GM18858 (cell line): ENCODE results near the gene STPG4.
"Not testable (repeated sequence)": the region's sequence is repeated elsewhere in the genome, so short reads cannot be mapped to it uniquely, and the experiment has no call there.

Experiments
- ATAC-seq: cut with Tn5 transposase; IDR thresholded peaks from one replicate; pipeline ENCODE4 v1.9.1; 2021; ENCODE audit not compliant: unreplicated experiment

The STPG4 gene, protein sequence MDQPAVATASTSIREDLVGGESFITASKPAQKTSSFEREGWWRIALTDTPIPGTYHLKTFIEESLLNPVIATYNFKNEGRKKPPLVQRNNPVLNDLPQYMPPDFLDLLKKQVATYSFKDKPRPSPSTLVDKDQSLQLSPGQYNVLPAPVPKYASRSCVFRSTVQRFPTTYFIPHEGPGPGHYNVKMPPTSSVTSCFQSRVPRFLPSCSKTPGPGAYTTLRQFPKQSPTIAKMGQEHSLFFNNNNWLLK

DNA sequence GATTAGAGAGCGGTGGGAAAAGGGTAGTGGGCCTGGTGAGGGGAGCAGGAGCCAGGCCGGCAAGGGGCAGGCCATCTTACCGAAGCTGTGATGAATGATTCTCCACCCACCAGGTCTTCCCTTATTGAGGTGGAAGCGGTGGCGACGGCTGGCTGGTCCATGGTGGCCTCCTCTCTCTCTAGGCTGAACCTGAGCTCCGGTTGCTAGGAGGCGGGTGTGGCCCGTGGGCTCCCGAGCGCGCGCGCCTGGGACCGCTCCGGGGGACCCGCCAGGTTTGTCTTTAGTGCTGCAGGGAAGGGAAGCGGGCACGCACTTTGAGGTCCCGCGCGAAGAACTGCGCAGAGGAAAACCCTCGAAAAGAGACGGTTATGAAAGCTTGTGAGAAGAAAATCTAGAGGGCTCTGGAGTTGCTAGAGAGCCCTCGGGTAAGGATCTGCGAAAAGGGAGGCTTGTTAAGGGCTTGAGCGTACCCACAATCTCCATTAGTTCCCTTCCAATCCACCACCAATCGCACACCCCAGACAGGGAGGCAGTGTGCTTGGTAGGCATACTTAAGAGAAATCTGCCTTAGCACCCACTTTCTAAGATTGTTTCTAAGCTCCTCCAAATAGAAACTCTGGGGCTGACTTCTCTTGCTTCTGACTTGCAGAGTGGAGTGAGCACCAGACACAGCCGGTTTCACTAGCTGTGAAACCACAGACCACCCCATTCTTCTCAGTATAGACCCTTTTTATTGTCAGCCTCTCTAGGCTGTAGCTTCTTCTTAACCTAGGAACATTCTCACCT, at the start of gene STPG4:
TSS of gene STPG4 (minus strand) at position 218 of the 786 bp plus-strand sequence. CDS start at position 161, 57 bp downstream.
- ATAC-seq = no peak

DNA sequence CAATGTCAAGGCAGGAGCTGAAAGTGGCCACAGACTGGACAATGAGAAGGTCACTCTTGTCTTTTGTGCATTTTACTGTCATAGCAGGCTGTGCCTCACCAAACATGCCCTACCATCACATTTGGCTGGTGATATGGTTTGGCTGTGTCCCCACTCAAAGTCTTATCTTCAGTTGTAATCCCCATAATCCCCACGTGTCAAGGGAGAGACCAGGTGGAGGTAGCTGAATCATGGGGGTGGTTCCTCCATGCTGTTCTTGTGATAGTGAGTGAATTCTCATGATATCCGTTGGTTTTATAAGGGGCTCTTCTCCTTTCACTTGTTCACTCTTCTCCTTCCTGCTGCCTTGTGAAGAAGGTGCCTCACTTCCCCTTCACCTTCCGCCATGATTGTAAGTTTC, 49.6 kb upstream of the STPG4 start:
- no peak for ATAC-seq

- ATAC-seq = no peak
Observed at GRCh38 chr2:47203995-47204394, 48.9 kb upstream of the STPG4 start.

- no peak for ATAC-seq
Observed at GRCh38 chr2:47201224-47201623, 46.1 kb upstream of the STPG4 start.

DNA sequence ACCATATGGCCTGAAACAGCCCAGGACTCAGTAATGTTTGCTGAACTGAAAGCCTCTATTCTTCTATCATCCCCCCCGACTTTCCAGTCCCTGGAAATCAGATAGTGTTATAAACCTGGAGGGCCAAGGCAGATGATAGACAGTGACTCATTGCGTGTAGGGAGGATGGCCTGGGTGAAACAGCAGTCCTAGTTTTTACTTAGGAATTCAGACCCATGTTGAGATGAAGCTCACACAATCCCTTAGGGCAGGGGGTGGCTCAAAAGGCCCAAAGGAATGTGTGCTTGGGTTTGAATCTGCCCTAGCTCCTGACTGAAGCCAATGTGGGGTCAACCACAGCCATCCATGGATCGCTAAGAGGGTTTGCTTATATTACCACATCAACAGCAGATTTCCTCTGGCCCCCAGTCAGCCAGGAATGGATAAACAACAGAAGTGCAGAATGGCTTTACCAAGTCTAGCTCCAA, 43.9 kb upstream of the STPG4 start:
- no peak for ATAC-seq

DNA sequence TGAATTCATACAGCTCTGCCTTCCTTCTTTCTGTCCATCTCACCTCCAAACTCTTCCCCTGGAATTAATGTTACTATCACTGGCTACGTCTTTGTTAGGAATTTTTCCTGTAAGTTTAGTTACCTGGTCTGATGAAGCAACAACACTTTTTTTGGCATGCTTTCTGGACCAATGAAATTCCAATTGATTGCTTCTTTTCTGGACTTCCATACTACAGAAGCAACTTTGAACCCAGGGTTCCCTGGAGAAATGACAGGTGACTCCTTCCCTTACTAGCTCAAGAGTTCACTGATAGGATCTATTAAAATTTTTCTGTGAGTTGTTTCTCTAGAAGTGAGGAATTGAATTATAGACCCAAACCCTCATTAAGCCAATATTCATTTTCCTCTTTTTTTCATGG, 41.4 kb upstream of the STPG4 start:
- ATAC-seq = no peak

GRCh38 chr2:47196046-47196445, 40.9 kb upstream of the STPG4 start:
- ATAC-seq = no peak

DNA sequence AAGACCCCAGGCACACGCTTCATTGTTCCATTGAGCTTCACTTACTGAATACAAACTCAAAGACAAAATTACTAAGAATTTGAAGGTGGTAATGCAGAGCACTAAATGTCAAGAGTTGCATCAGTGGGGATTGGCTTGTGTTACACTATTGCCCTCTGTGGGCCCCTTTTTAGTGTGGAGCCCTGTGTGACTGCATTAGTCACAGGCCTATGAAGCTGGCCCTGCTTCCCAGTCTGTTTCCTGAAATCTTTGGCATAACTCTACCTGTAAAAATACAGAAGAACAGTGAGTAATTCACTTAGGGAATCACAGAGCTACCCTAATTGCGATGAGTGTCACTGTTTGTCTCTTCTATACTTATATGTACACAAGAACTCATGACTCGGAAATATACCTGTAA, 40.0 kb upstream of the STPG4 start:
- ATAC-seq = no peak

DNA sequence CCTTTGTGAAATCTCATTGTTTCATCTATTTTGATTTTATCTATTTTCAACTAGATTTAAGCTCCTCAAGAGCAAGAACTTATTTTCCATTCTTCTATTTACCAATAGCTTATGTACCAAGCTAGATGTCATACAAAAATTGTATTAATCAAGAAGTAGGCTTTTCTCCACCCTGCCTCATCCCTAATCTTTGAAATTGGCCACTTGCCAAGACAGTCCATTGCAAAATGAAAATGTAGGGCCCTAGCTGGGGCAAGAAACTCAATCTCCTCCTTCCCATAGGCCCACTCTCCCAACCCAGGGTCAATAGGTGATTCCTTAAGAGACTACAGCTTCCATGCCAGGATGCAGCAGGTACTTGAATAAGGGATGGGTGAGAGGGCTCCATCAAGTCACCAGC, 39.3 kb upstream of the STPG4 start:
- ATAC-seq = no peak

GRCh38 chr2:47193607-47194006, 38.5 kb upstream of the STPG4 start:
- no peak for ATAC-seq

DNA sequence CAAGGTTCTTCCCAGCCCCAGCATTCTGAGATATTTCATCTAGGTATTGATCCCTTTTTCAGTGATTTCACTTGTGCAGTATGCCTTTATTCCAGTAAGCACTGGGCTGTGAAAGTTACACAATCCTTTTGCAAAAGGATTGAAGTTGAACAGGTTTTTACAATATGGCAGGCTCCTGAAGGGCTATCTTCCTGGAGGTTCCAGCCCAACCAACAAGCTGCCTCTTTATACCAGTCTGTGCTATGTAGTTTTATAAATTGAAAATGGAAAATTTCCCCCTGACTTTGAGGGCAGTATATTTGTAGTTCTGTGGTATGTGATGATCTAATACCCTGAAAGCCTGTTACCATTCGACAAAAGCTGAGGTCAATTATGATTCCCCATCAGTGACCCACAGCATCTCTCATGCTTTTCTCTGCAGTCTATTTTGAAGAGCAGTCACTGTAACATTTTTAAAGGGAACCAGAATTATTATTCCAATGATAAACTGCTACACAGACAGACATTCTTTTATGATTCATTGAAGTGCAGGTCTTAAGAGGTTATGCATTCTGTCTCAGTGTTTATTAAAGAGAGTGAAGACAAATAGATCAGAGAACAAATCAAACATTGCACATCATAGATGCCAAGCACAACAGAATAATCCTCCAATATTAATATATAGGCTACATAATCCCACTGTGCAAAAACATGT, 35.2 kb upstream of the STPG4 start:
- ATAC-seq = no peak

GRCh38 chr2:47189635-47190034, 34.5 kb upstream of the STPG4 start:
- no peak for ATAC-seq

DNA sequence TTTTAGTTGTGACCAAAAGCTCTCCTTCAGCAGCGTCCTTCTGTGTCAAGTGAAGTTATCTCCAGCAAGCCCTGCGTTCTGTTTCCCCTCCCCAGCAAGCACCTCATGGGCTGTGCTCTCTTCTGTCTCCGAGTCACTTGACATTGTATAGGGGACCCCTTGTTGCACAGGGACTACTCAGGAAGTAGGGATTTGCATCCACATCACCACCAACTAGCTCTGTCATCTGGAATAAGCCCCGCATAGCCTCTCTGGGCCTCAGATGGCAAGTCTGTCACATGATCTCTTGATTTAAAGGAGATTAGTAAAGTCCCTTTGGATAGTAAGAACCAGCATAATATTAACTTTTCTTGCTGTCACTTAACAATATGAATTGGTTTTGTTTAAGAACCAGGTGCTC, 32.0 kb upstream of the STPG4 start:
- no peak for ATAC-seq

GRCh38 chr2:47186351-47186750, 31.2 kb upstream of the STPG4 start:
- no peak for ATAC-seq

DNA sequence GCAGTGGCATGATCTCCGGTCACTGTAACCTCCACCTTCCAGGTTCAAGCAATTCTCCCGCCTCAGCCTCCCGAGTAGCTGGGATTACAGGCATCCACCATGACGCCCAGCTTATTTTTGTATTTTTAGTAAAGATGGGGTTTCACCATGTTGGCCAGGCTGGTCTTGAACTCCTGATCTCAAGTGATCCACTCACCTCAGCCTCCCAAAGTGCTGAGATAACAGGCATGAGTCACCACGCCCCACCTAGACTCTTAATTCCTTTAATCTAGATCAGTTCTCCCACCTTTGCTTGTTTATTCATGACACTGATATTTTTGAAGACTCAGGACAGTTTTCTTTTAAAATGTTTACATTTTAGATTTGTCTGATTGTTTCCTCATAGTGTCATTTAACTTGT, 30.0 kb upstream of the STPG4 start:
- not testable (repeated sequence) for ATAC-seq

DNA sequence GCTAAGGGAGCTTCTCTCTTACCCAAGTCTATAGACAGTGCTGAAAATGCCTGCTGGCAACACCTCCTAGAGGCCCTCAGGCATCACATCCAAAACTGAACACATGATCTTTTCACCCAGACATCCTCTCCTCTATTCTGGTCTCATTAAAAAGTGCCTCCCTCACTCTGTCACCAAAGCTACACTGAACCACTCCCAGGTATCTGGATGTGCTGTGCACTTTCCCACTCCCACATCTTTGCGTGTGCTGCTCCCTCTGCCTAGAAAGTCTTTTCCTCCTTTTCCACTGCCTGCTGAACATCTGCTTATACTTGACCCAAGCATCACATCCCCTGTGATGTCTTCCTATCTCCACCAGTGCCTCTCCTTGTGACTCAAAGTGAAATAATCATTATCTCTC, 26.1 kb upstream of the STPG4 start:
- ATAC-seq = no peak

DNA sequence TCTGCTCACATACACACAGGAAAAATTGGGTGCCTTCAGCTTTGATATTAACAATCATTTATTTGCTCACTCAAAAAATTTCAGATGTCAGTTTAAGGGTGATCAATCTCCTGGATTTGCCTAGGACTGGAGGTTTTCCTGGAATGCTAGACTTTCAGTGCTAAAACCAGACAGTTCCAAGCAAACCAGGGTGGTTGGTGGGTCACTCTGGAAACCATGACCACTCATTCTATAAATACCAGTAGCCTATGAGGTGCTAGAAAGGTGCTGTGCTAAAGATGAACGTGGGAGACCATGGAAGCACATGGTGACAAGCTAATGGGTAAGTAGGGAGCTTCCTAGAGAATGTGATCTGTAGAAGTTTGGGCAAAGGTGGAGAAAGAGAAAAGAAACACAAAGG, 25.4 kb upstream of the STPG4 start:
- no peak for ATAC-seq

DNA sequence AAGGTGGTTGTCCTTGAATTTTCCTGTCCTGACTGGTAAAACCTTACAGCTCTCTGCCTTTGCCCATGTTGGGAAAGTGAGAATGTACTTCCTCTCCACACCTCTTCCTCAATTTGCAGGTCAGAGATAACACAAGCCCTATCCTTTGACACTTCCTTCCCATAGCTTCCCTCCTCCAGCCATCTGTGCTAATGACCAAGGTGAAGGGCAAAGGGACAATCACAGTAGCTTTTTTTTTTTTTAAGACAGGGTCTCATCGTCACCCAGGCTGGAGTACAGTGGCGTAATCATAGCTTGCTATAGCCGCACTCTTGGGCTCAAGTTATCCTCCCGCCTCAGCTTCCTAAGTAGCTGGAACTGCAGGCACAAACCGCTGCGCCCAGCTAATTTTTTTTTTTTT, 24.3 kb upstream of the STPG4 start:
- no peak for ATAC-seq

GRCh38 chr2:47178341-47178740, 23.2 kb upstream of the STPG4 start:
- ATAC-seq = no peak

DNA sequence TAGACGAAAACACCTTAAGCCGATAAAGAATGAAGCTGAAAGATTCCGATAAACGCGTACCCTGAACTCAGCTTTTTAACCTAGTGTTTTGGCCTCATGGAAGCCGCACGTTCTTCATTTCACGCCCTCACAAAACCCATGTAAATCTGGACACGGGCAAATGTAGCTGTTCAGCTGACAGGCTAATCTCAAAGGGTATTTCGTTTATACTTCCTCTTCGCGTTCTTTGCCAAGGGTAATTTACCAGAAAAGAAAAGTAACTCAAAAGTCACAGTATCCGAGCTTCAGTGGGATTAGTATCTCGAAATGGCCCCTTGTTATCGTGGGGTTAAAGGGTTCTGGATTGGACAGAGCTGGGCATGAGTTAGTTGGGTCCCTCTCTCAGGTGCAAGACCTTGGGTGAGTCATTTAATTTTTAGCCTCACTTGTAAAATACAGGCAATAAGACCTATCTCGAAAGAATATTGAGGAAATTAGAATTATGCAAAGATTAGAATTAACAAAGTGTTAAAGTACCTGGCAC, 22.0 kb upstream of the STPG4 start:
- no peak for ATAC-seq

DNA sequence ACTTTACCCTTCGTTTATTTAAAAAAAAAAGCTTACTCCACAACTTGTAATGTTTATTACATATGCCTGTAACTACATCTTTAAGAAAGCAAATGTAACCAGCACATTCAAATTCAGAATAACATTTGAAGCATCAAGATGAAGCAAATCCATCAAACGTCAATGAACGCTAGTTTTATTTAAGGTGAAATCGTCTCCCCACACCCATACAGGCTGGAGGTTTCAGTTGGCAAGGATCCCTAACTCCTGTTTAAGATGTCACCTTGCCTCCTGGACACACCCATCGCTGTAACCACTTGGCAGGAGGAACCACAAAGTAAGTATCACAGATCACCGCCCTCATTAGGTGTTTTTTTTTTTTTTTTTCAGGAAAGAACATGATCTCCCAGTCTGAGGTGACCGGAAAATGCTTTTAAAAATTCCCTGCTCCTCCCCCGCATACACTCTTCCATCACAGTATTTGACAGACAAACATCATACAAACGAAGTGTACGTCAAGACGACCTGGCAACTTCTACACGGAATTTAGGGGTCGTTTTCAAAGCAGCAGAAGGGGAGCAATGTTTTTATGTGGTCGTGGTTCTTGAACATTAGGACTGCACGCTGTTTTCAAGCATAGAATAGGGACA, 19.7 kb upstream of the STPG4 start:
- ATAC-seq = no peak
